ENCODE measurements around the gene DOCK2. TPM values are rescaled to one million over a fixed set of nuclear protein-coding genes. Genes with fewer than 3 reads are reported as not detected.

DOCK2 gene
- total RNA-seq, 4 donors from 2014 or later: 2.3 to 11.2 (median 3.2) TPM

- Histone ChIP-seq H3K4me3 (no peak overlapping the region), H3K36me3 (no peaks in the 10 kb centered on the region), H3K4me1 (no peaks in the 10 kb centered on the region), H3K9me3 (no peaks in the 10 kb centered on the region), H3K27ac (no peak overlapping the region), H3K27me3 (peaks cover 3% of the 10 kb centered on the region)
- TF ChIP-seq, protein P1, sequence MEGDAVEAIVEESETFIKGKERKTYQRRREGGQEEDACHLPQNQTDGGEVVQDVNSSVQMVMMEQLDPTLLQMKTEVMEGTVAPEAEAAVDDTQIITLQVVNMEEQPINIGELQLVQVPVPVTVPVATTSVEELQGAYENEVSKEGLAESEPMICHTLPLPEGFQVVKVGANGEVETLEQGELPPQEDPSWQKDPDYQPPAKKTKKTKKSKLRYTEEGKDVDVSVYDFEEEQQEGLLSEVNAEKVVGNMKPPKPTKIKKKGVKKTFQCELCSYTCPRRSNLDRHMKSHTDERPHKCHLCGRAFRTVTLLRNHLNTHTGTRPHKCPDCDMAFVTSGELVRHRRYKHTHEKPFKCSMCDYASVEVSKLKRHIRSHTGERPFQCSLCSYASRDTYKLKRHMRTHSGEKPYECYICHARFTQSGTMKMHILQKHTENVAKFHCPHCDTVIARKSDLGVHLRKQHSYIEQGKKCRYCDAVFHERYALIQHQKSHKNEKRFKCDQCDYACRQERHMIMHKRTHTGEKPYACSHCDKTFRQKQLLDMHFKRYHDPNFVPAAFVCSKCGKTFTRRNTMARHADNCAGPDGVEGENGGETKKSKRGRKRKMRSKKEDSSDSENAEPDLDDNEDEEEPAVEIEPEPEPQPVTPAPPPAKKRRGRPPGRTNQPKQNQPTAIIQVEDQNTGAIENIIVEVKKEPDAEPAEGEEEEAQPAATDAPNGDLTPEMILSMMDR (IDR thresholded peaks at IDR 0.05): no peak
- no peak for TF ChIP-seq POLR2A (IDR thresholded peaks at IDR 0.05)
- no peak for TF ChIP-seq EP300 (IDR thresholded peaks at IDR 0.05)
- TF ChIP-seq POLR2AphosphoS5 (IDR thresholded peaks at IDR 0.05): no peak
- 51% methylated on average over 6 of the region's 6 CpGs for WGBS
- no peak for DNase-seq (ENCODE audit: low spot score in 2 of 2)
These were observed 135.6 kb downstream of the DOCK2 start for GRCh38 chr5:169772688-169773087.

DNA sequence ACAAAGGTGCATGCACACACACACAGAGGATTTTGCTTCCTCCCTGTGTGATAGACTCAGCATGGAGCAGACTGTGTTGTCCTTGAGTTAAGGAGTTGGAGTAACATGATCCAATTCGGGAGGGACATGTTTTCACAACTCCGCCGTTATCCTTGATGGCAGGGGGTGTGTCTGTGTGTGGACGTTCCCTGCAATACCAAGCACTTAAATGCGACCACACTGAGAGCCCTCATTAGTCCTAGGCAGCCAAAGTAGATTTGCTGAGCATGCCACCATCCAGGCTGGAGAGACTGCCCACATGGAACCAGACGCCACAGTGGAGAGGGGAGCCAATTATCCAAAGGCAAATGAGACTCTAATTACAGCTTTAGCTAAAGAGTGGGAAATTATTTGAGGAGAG lies 140.1 kb downstream of the DOCK2 start:
- TF ChIP-seq, protein P1 (IDR thresholded peaks at IDR 0.05): no peak
- WGBS: 56% methylated on average over 6 of the region's 6 CpGs

GRCh38 chr5:169778622-169779596 lies 141.8 kb downstream of the DOCK2 start:
- Histone ChIP-seq H3K4me3 (no peak overlapping the region), H3K4me1 (no peaks in the 10 kb centered on the region), H3K9me3 (no peaks in the 10 kb centered on the region), H3K27me3 (no peaks in the 10 kb centered on the region), H3K27ac (no peak overlapping the region), H3K36me3 (no peaks in the 10 kb centered on the region)
- 82% methylated on average over 7 of the region's 7 CpGs for WGBS
- no peak for DNase-seq (ENCODE audit: low spot score in 2 of 2)
- TF ChIP-seq, protein P1 (IDR thresholded peaks at IDR 0.05): no peak
- TF ChIP-seq POLR2A (IDR thresholded peaks at IDR 0.05) (no peak), EP300 (IDR thresholded peaks at IDR 0.05) (no peak), POLR2AphosphoS5 (IDR thresholded peaks at IDR 0.05) (no peak)

More for the DNA sequence above, 140.1 kb downstream of the DOCK2 start:
- no peaks in the 10 kb centered on the region for H3K36me3 ChIP-seq
- no peaks in the 10 kb centered on the region for H3K4me1 ChIP-seq
- no peaks in the 10 kb centered on the region for H3K9me3 ChIP-seq
- no peaks in the 10 kb centered on the region for H3K27me3 ChIP-seq
- no peak for DNase-seq (ENCODE audit: low spot score in 2 of 2)
- H3K4me3 ChIP-seq: no peak overlapping the region
- H3K27ac ChIP-seq: no peak overlapping the region

DNA sequence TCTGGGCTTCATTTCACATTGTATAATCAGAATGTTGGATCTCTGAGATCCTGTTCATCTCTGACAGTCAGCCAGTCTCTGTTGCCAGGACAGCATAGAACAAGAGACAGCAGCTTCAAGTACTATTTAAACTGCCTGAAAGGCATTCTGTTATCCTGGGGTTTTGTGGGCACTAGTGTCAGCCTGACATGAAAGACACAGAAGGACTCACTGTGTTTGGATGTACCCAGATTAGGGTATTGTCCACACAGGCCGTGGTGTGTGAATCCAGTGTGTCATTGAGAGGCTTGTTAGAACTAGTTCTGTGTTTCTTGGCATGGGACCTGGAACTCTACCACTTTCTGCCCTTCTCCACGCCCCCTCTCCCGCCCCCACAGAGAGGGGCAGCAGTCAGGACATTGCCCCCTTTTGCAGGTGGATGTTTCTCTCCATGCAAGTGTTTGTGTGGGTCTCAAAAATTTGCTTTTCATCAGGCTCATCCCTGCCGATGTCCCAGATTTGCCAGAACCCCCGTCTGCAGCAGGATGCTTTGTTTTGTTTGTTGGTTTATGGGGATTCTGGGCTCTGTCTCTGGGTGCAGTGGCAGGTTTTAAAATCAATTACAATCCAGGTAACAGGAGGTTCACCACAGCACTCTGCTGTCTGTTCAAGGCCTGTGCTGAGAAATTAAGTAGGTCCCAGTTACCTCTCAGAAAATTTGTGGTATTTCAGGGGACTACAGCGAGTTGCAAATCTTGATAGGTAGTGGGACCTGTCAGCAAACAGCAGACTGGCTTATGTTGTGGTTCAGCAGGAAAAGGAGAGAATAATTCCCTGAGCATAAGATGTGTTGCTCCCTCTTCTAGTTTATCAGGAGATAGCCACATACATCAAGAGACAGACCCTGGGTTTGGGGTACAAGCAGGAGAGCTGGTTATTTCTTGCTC lies 144.6 kb downstream of the DOCK2 start:
- no peaks in the 10 kb centered on the region for H3K4me1 ChIP-seq
- no peak for DNase-seq (ENCODE audit: low spot score in 2 of 2)
- H3K27me3 ChIP-seq: no peaks in the 10 kb centered on the region
- no peaks in the 10 kb centered on the region for H3K36me3 ChIP-seq
- no peak overlapping the region for H3K4me3 ChIP-seq
- WGBS: 70% methylated on average over 6 of the region's 6 CpGs
- TF ChIP-seq EP300 (IDR thresholded peaks at IDR 0.05) (no peak), POLR2A (IDR thresholded peaks at IDR 0.05) (no peak), POLR2AphosphoS5 (IDR thresholded peaks at IDR 0.05) (no peak)
- TF ChIP-seq, protein P1 (IDR thresholded peaks at IDR 0.05): no peak
- no peaks in the 10 kb centered on the region for H3K9me3 ChIP-seq
- H3K27ac ChIP-seq: no peak overlapping the region
